GM15510 (cell line): ENCODE measurements around the gene TMEM218.

Source experiments
- POLR2A ChIP-seq: IDR thresholded peaks from 3 replicates; pipeline ENCODE4 v1.6.1; 2011; ENCODE audit warnings: borderline replicate concordance; ENCODE audit not compliant: insufficient read length; ENCODE audit errors: extremely low read depth

TMEM218 gene

GRCh38 chr11:125084057-125084416 is 27.4 kb downstream of the TMEM218 start:
- TF ChIP-seq POLR2A, result no peak

- TF ChIP-seq POLR2A, result no peak
Observed at GRCh38 chr11:125083312-125084056, 27.9 kb downstream of the TMEM218 start.

- TF ChIP-seq POLR2A, result no peak
Observed at GRCh38 chr11:125082611-125083311, 28.7 kb downstream of the TMEM218 start.

GRCh38 chr11:125082040-125082439 is 29.4 kb downstream of the TMEM218 start:
- no peak for TF ChIP-seq POLR2A

- TF ChIP-seq POLR2A, result no peak
Observed at GRCh38 chr11:125081098-125081798, 30.2 kb downstream of the TMEM218 start.

- TF ChIP-seq POLR2A, result no peak
Observed at GRCh38 chr11:125080531-125080911, 30.9 kb downstream of the TMEM218 start.

- TF ChIP-seq POLR2A, result no peak
Observed at GRCh38 chr11:125079878-125080530, 31.4 kb downstream of the TMEM218 start.

- TF ChIP-seq POLR2A, result no peak
Observed at GRCh38 chr11:125079151-125079877, 32.1 kb downstream of the TMEM218 start.

- no peak for TF ChIP-seq POLR2A
Observed at GRCh38 chr11:125078516-125079140, 32.8 kb downstream of the TMEM218 start.

- TF ChIP-seq POLR2A, result no peak
Observed at GRCh38 chr11:125078016-125078415, 33.4 kb downstream of the TMEM218 start.

- no peak for TF ChIP-seq POLR2A
Observed at GRCh38 chr11:125076378-125076945, 35.0 kb downstream of the TMEM218 start.

GRCh38 chr11:125075900-125076317 is 35.5 kb downstream of the TMEM218 start:
- TF ChIP-seq POLR2A, result no peak

- TF ChIP-seq POLR2A, result no peak
Observed at GRCh38 chr11:125075242-125075625, 36.2 kb downstream of the TMEM218 start.
